Duodenal mucosa (tissue), 2 donors: Measurements from ENCODE around the gene MYO15A.

ENCODE experiments used
- H3K27ac ChIP-seq: one replicate; pipeline ENCODE4 v1.7.0; 2013; ENCODE audit warnings: low read depth, low read length
- H3K27me3 ChIP-seq, 2 donors: one replicate each; pipeline ENCODE4 v1.7.0; 2013; ENCODE audit warnings: low read length in 2 of 2, control low read depth in 1 of 2; ENCODE audit not compliant: insufficient read depth in 2 of 2, control insufficient read depth in 1 of 2
- H3K36me3 ChIP-seq, 2 donors: one replicate each; pipeline ENCODE4 v1.7.0; 2013; ENCODE audit warnings: low read length in 2 of 2, control low read depth in 1 of 2; ENCODE audit not compliant: insufficient read depth in 2 of 2, control insufficient read depth in 1 of 2
- H3K4me1 ChIP-seq, 2 donors: one replicate each; pipeline ENCODE4 v1.7.0; 2013; ENCODE audit warnings: low read length in 2 of 2, control low read depth in 1 of 2; ENCODE audit not compliant: insufficient read depth in 2 of 2, control insufficient read depth in 1 of 2
- H3K4me3 ChIP-seq, 2 donors: one replicate each; pipeline ENCODE4 v1.7.0; 2013; ENCODE audit warnings: low read length in 2 of 2, low read depth in 1 of 2
- H3K9ac ChIP-seq, 2 donors: one replicate each; pipeline ENCODE4 v1.7.0; 2013; ENCODE audit warnings: low read length in 2 of 2, low read depth in 1 of 2
- H3K9me3 ChIP-seq, 2 donors: one replicate each; pipeline ENCODE4 v1.7.0; 2013; ENCODE audit warnings: low read length in 2 of 2, control low read depth in 1 of 2; ENCODE audit not compliant: control insufficient read depth in 1 of 2

Gene MYO15A

DNA sequence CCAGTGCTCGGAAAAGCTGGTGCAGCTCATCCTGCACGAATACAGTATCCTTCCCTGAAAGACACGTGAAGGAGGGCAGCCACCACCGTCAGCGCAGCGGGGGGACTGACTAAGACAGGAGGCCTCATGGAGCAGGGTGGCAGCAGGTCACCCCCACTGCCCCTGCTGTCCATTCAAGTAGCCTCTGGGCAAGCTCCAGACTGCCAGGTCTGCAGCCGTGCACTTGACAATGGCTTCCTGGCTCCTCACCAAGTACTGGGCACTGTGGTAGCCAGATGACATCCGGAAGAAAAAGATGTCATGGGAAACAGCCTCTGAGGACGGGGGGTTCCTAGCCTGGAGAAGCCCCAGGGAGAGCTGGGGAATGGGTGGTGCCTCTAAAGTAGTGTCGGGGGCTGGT lies 7.9 kb upstream of the MYO15A start:
- Histone ChIP-seq H3K27me3 (no peaks in the 10 kb centered on the region), H3K9me3 (no peaks in the 10 kb centered on the region), H3K4me3 (no peak overlapping the region), H3K27ac (no peak overlapping the region), H3K36me3 (peaks cover 36 to 61% of the 10 kb centered on the region in 2 donors), H3K9ac (no peak overlapping the region), H3K4me1 (no peaks in the 10 kb centered on the region)

DNA sequence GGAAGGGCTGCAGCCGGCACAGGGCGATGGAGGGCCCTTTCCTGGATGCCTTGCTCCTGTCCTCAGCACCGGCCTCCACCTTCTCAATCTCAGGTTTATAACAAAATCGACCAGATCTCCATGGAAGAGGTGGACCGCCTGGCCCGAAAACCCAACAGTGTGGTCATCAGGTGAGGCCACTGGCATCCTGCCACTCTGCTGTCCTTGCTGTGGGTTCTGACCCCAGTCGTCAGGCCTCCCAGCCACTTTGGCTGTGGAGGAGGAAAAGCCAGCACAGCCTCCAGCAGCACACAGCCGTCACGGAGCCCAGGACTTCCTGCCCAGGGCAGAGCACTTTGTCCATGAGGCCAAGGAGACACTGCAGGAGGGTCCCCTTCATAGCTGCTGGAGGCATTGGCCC lies 6.7 kb upstream of the MYO15A start:
- Histone ChIP-seq H3K36me3 (peaks cover 32 to 55% of the 10 kb centered on the region in 2 donors), H3K4me1 (no peaks in the 10 kb centered on the region), H3K27ac (no peak overlapping the region), H3K4me3 (no peak overlapping the region), H3K27me3 (no peaks in the 10 kb centered on the region), H3K9me3 (no peaks in the 10 kb centered on the region), H3K9ac (no peak overlapping the region)

DNA sequence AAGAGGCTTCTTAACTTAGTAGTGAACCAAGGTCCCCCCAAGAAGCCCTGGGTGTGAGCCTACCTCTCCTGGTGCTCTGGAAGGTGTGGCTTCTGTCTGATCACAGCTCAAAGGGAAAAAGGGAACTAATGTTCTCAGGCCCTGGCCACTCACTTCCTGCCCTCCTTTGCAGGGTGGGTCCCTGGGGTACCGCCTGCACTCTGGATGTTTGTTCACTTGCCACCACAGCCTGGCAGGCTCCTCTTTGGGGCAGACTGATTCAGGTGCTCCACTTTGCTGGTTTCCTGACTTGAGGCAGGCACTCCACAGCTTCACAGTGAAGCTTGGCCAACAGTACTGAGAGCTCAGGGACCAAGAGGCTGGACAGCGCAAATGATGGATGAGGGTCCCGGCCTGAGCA lies 5.9 kb upstream of the MYO15A start:
- Histone ChIP-seq H3K27ac (no peak overlapping the region), H3K9me3 (no peaks in the 10 kb centered on the region), H3K27me3 (no peaks in the 10 kb centered on the region), H3K36me3 (peaks cover 33 to 53% of the 10 kb centered on the region in 2 donors), H3K9ac (no peak overlapping the region), H3K4me1 (no peaks in the 10 kb centered on the region), H3K4me3 (no peak overlapping the region)

DNA sequence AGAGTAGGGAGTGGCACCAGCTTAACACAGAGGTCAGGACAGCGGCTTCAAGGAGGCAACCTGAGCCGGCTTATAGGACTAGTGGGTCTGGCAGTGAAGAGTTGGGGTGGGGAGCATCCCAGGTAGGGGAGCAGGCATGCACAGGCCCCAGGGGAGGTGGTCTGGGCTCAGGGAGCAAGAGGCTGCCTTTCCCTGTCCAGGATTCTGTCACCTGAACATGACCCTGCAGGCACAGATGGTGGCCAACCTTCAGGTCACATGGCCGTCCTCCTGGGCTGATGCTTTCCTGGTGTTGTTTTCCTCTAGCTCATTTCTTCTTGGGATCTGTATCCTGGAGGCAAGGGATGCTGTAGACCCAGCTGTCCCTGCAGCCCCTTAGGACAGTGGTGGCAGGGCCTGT lies 3.5 kb upstream of the MYO15A start:
- Histone ChIP-seq H3K27ac (no peak overlapping the region), H3K9ac (no peak overlapping the region), H3K27me3 (no peaks in the 10 kb centered on the region), H3K4me1 (no peaks in the 10 kb centered on the region), H3K9me3 (no peaks in the 10 kb centered on the region), H3K4me3 (no peak overlapping the region), H3K36me3 (peaks cover 18 to 30% of the 10 kb centered on the region in 2 donors)

DNA sequence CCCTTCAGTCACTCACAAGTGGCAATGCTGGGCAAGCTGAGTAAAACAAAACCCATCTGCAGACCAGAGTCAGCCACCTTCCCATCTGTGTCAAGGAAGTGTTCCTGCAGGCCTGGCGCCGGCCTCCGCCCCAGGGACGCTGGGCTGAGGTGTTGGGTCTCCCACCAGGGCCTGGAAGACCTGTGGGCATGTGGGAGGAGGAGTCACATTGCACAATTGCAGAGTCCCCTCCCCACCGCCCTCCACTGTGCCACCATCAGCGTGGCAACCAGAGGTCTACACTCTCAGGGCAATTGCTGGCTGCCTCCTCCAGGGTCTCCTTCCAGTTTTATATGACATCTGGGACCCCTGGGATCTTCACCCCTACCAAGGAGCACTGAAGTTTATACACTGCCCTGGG lies 3.0 kb upstream of the MYO15A start:
- Histone ChIP-seq H3K4me1 (no peaks in the 10 kb centered on the region), H3K36me3 (peaks cover 12 to 26% of the 10 kb centered on the region in 2 donors), H3K9me3 (no peaks in the 10 kb centered on the region), H3K4me3 (no peak overlapping the region), H3K27ac (no peak overlapping the region), H3K9ac (no peak overlapping the region), H3K27me3 (no peaks in the 10 kb centered on the region)

DNA sequence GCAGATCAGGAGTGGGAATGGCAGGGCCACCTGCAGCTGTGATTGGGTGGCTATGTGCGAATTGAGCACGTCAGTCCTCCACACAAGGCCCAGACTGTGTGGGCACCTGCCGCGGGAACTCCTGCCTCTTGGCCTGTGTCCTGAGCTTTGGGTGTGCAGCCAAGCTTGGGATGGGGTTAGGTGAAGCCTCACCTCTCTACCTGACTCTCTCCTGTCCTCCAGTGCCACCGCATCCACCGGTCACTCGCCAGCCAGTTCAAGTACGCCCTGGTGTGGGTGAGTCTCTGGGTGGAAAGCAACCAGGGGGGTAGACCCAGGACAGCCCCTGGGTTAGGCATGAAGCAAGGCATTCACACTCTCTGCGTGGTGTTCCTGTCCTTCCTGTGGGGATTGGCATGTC lies 2.3 kb upstream of the MYO15A start:
- H3K4me1 ChIP-seq = no peaks in the 10 kb centered on the region
- H3K36me3 ChIP-seq = peaks cover 10 to 26% of the 10 kb centered on the region in 2 donors
- H3K27me3 ChIP-seq = no peaks in the 10 kb centered on the region
- H3K4me3 ChIP-seq = no peak overlapping the region
- H3K9me3 ChIP-seq = no peaks in the 10 kb centered on the region
- H3K9ac ChIP-seq = no peak overlapping the region
- no peak overlapping the region for H3K27ac ChIP-seq

DNA sequence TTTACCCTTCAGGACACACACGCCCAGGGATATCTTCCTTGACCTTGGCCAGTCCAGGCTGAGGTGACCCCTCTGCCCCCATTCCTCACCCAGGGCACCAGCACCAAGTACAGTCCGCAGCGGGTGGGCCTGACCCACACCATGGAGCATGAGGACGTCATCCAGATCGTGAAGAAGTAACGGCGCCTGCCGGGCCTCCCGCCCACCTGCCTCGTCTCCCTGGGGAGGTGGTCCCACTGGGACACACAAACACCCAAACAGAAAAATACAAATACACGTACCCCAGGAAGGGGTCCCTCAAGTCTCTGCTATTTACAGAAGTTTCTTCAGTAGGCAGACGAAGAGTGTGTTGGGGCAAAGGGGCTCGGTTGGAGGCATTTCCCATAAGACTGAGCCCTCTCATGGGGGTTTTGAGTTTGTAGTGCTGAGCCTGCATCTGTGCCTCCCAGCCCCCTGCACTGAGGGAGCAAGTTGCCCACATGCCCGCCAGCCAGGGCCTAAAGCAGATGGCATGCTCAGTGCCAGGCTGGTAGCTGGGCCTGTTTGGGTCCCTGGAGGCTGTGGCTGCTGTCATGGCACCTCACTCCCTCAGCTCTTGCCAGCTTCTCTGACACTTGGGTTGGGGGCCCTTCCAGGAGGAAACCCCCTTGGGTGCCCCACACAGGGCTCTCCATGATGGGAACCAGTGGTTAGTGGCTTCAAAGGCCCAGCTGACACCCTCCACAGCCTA lies 1.3 kb upstream of the MYO15A start:
- Histone ChIP-seq H3K27me3 (no peaks in the 10 kb centered on the region), H3K9me3 (no peaks in the 10 kb centered on the region), H3K27ac (no peak overlapping the region), H3K4me1 (no peaks in the 10 kb centered on the region), H3K9ac (no peak overlapping the region), H3K4me3 (no peak overlapping the region), H3K36me3 (peaks cover 6 to 18% of the 10 kb centered on the region in 2 donors)

DNA sequence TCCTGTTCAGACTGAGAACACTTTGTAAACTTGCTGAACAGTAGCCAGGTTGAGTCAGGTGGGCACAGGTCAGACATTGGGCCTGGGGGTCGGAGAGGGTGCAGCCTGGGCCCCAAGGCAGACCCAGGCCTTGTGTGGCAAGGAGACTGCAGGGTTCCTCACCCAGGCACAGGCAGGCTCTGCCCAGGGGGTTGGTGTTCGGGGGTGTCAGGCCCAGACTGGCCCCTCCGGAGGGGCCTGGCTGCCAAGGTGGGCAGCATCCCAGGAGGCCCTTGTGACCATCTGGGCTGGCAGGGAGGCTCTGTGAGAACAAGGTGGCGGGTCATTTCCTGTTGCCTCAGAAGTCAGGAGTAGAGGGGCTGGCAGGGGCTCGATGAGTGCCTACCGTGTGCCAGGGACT lies 585 bp upstream of the MYO15A start:
- Histone ChIP-seq H3K4me1 (no peaks in the 10 kb centered on the region), H3K27me3 (no peaks in the 10 kb centered on the region), H3K36me3 (peaks cover 6 to 18% of the 10 kb centered on the region in 2 donors), H3K4me3 (no peak overlapping the region), H3K27ac (no peak overlapping the region), H3K9me3 (no peaks in the 10 kb centered on the region), H3K9ac (no peak overlapping the region)

DNA sequence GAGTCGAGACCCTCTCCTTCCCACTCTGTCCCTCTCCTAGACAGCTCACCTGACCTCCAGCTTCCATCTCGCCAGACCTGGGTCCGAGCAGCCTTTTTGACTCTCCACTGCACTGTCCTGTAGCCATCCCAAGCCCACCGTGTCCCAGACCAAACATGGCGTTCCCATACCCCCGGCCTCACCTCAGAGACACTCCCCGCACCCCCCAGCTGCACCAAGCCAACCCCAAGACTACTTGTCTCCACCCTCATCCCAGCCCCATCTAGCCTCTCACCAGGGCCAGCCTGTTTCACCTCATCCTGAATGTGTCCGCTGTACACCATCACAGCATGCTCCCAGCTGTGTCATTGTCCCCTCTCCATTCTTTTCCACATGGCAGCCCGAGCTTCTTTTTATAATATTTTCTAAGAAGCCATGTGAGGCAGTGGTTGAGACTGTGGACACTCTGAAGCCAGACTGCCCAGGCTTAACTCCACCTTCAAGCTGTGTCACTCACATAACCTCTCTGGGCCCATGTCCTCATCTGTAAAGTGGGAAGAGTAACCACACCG lies 1.5 kb downstream of the MYO15A start:
- Histone ChIP-seq H3K9ac (no peak overlapping the region), H3K4me1 (no peaks in the 10 kb centered on the region)

DNA sequence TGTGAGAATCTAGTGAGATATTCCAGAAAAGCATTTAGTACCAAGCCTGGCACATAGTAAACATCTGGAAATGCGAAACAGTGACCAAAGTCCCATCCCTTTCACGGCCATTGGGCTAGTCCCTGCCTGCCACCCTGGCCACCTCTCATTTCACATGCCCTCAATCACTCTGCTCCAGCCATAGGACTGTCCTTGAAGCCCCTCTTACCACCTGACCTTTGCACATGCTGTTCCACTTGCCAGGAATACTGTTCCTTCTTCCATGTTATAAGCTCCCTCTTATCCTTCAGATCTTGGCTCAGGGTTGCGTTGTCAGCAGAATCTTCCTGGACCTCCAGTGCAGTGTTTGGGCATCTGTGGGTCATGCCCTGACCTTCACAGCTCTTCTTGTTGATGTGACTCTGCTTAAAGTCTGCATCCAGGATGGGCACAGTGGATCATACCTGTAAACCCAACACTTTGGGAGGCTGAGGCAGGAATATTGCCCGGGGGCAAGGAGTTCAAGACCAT lies 2.1 kb downstream of the MYO15A start:
- no peak overlapping the region for H3K4me3 ChIP-seq
- peaks cover 6 to 12% of the 10 kb centered on the region in 2 donors for H3K36me3 ChIP-seq
- H3K27ac ChIP-seq = no peak overlapping the region
- no peaks in the 10 kb centered on the region for H3K27me3 ChIP-seq
- H3K9ac ChIP-seq = no peak overlapping the region
- H3K4me1 ChIP-seq = peaks cover 0 to 2% of the 10 kb centered on the region in 2 donors
- no peaks in the 10 kb centered on the region for H3K9me3 ChIP-seq

More for the DNA sequence above, 1.5 kb downstream of the MYO15A start:
- Histone ChIP-seq H3K27ac (no peak overlapping the region), H3K27me3 (no peaks in the 10 kb centered on the region), H3K36me3 (peaks cover 6 to 12% of the 10 kb centered on the region in 2 donors), H3K9me3 (no peaks in the 10 kb centered on the region), H3K4me3 (no peak overlapping the region)
